CD14-positive monocyte (primary cell): ENCODE measurements around the gene AHR. TPM values are rescaled to one million over a fixed set of nuclear protein-coding genes. Genes with fewer than 3 reads are reported as not detected.
"Not testable (repeated sequence)": the region's sequence is repeated elsewhere in the genome, so short reads cannot be mapped to it uniquely, and the experiment has no call there.

ENCODE experiments used
- DNase-seq, 3 donors: peaks; one replicate each; pipeline ENCODE4 v3.0.0-alpha.2; 2011 to 2022
- H2AFZ ChIP-seq: 2 replicates; pipeline ENCODE4 v1.6.0; 2012; ENCODE audit warnings: mild to moderate bottlenecking, low read depth, low read length, inconsistent platforms; ENCODE audit not compliant: insufficient read depth, poor library complexity, severe bottlenecking
- H3K27ac ChIP-seq, 2 donors: 1 replicate in 1 of 2; 2 replicates in 1 of 2; pipeline ENCODE4 v1.5.1; 2012 to 2013; ENCODE audit warnings: low read length in 2 of 2, control low read depth in 1 of 2, inconsistent platforms in 1 of 2, low read depth in 1 of 2, mild to moderate bottlenecking in 1 of 2
- H3K27me3 ChIP-seq, 2 donors: one replicate each; pipeline versions ENCODE4 v1.6.0 to v1.6.1; 2011 to 2013; ENCODE audit warnings: low read length in 2 of 2; ENCODE audit not compliant: control insufficient read depth in 2 of 2, insufficient read depth in 2 of 2
- H3K36me3 ChIP-seq, 2 donors: replicated peaks in 1 of 2; 1 replicate in 1 of 2; 2 replicates in 1 of 2; pipeline versions ENCODE4 v1.5.1 to v1.6.1; 2012 to 2013; ENCODE audit warnings: low read length in 2 of 2, control low read depth in 1 of 2, inconsistent platforms in 1 of 2, mild to moderate bottlenecking in 1 of 2; ENCODE audit not compliant: insufficient read depth in 2 of 2, control insufficient read depth in 1 of 2
- H3K4me1 ChIP-seq, 2 donors: 1 replicate in 1 of 2; 2 replicates in 1 of 2; pipeline versions ENCODE4 v1.5.1 to v1.6.1; 2012 to 2013; ENCODE audit warnings: low read length in 2 of 2, control low read depth in 1 of 2, inconsistent platforms in 1 of 2, mild to moderate bottlenecking in 1 of 2, moderate library complexity in 1 of 2; ENCODE audit not compliant: insufficient read depth in 2 of 2, control insufficient read depth in 1 of 2
- H3K4me2 ChIP-seq: replicated peaks from 2 replicates; pipeline ENCODE3; 2012; ENCODE audit warnings: low read length, moderate library complexity, mild to moderate bottlenecking; ENCODE audit not compliant: poor library complexity, severe bottlenecking; ENCODE audit errors: extremely low read depth
- H3K4me3 ChIP-seq, 3 experiments: fragments of 200-600 bp in 1 of 3; sonication (generic) in 1 of 3; replicated peaks in 1 of 3; 1 replicate in 2 of 3; 2 replicates in 1 of 3; pipeline ENCODE4 v1.5.1; 2011 to 2013; ENCODE audit warnings: low read length in 3 of 3, mild to moderate bottlenecking in 3 of 3, control low read depth in 2 of 3, low read depth in 2 of 3, inconsistent platforms in 1 of 3, moderate library complexity in 1 of 3
- H3K79me2 ChIP-seq: 2 replicates; pipeline ENCODE4 v1.6.0; 2012; ENCODE audit warnings: mild to moderate bottlenecking, control low read depth, inconsistent platforms, low read length, moderate library complexity; ENCODE audit not compliant: insufficient read depth
- H3K9ac ChIP-seq: 2 replicates; pipeline ENCODE4 v1.6.0; 2017; ENCODE audit warnings: low read length, mild to moderate bottlenecking; ENCODE audit not compliant: insufficient read depth, poor library complexity, severe bottlenecking
- H3K9me3 ChIP-seq, 2 donors: replicated peaks in 1 of 2; 1 replicate in 1 of 2; 2 replicates in 1 of 2; pipeline versions ENCODE4 v1.5.1 to v1.6.1; 2012 to 2013; ENCODE audit warnings: low read length in 2 of 2, control low read depth in 1 of 2; ENCODE audit not compliant: control insufficient read depth in 1 of 2, insufficient read depth in 1 of 2
- H4K20me1 ChIP-seq: 2 replicates; pipeline ENCODE4 v1.6.0; 2012; ENCODE audit warnings: mild to moderate bottlenecking, low read length, control low read depth, moderate library complexity; ENCODE audit not compliant: insufficient read depth
- H3K27ac Mint-ChIP-seq, 7 donors: one replicate each; pipeline ENCODE4 v1.8.0; 2020; ENCODE audit warnings: mild to moderate bottlenecking in 7 of 7, mixed read lengths in 7 of 7, moderate library complexity in 6 of 7, inconsistent platforms in 2 of 7
- H3K27me3 Mint-ChIP-seq, 3 donors: one replicate each; pipeline ENCODE4 v1.8.0; 2021 to 2022; ENCODE audit warnings: low read depth in 3 of 3, mild to moderate bottlenecking in 3 of 3, mixed read lengths in 3 of 3, moderate library complexity in 3 of 3, inconsistent platforms in 1 of 3
- H3K36me3 Mint-ChIP-seq, 2 donors: one replicate each; pipeline ENCODE4 v1.8.0; 2020; ENCODE audit warnings: mixed read lengths in 2 of 2, inconsistent platforms in 1 of 2, mild to moderate bottlenecking in 1 of 2
- H3K4me1 Mint-ChIP-seq: one replicate; pipeline ENCODE4 v1.8.0; 2020; ENCODE audit warnings: mild to moderate bottlenecking, mixed read lengths
- H3K4me3 Mint-ChIP-seq, 2 donors: one replicate each; pipeline ENCODE4 v1.8.0; 2020; ENCODE audit warnings: mild to moderate bottlenecking in 2 of 2, mixed read lengths in 2 of 2, moderate library complexity in 1 of 2
- H3K9me3 Mint-ChIP-seq, 7 donors: one replicate each; pipeline ENCODE4 v1.8.0; 2020 to 2022; ENCODE audit warnings: mixed read lengths in 7 of 7, mild to moderate bottlenecking in 6 of 7, moderate library complexity in 6 of 7, inconsistent platforms in 2 of 7
- WGBS: methylation state at CpG from one replicate; pipeline ENCODE4 v1.1.5; 2013; ENCODE audit warnings: missing lambda C conversion rate; ENCODE audit not compliant: insufficient coverage; 5-methylcytosine and 5-hydroxymethylcytosine counted together
- intact Hi-C, 2 donors: fragments of 100-400 bp; cut with micrococcal nuclease; formaldehyde crosslinking; loops; one replicate each; pipeline versions ENCODE4 v1.15.0 to v1.15.1; 2023
- polyA plus RNA-seq, 3 donors: library from polyadenylated mRNA; depleted of rRNA in 1 of 3; unstranded in 2 of 3; stranded (reverse) in 1 of 3; fragments of 300-500 nt in 2 of 3; fragments of >200 nt in 1 of 3; fragmentation: Illumina TruSeq in 2 of 3; gene quantifications; 1 replicate in 2 of 3; 2 replicates in 1 of 3; pipeline ENCODE4 v1.2.3, GENCODE V29; 2012 to 2021
- TF ChIP-seq, protein P1 (sequence below): fragments of 200-600 bp; IDR thresholded peaks from one replicate; pipeline ENCODE4 v1.8.0; 2022; ENCODE audit warnings: antibody characterized with exemption, mild to moderate bottlenecking

The AHR gene
- polyA plus RNA-seq, 3 donors: 42.4 to 56.6 (median 54.1) TPM

DNA sequence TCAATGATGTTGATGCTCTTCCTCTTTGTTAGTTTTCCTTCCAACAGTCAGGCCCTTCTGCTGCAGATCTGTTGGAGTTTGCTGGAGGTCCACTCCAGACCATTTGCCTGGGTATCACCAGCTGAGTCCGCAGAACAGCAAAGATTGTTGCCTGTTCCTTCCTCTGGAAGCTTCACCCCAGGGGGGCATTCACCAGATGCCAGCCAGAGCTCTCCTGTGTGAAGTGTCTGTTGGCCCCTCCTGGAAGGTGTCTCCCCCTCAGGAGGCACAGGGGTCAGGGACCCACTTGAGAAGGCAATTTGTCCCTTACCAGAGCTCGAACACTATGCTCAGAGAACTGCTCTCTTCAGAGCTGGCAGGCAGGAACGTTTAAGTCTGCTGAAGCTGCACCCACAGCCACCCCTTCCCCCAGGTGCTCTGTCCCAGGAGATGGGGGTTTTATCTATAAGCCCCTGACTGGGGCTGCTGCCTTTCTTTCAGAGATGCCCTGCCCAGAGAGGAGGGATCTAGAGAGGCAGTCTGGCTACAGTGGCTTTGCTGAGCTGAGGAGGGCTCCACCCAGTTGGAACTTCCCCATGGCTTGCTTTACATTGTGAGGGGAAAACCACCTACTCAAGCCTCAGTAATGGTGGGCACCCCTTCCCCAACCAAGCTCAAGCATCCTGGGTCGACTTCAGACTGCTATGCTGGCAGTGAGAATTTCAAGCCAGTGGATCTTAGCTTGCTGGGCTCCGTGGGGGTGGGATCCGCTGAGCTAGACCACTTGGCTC lies 55.4 kb downstream of the AHR start:
- not testable (repeated sequence) for DNase-seq, H3K27me3 Mint-ChIP-seq, H2AFZ ChIP-seq, H3K27ac ChIP-seq, H3K9me3 ChIP-seq, H3K9ac ChIP-seq, H3K4me3 Mint-ChIP-seq, H3K36me3 ChIP-seq, H3K27ac Mint-ChIP-seq, H3K27me3 ChIP-seq, H3K79me2 ChIP-seq, H3K4me2 ChIP-seq, H3K4me1 Mint-ChIP-seq, H3K4me3 ChIP-seq, H4K20me1 ChIP-seq, H3K4me1 ChIP-seq
- Mint-ChIP-seq H3K36me3 (peaks cover 11 to 22% of the 10 kb centered on the region in 2 donors), H3K9me3 (peaks cover 11 to 25% (median 24%) of the 10 kb centered on the region in 7 donors)
- intact Hi-C loops: loop anchor here in 1 of 2 donors (10.0 kb wide), 1 partner anchor 51 kb away; no protein-coding TSS in a partner anchor
- WGBS: 94% methylated on average over 3 of the region's 6 CpGs

DNA sequence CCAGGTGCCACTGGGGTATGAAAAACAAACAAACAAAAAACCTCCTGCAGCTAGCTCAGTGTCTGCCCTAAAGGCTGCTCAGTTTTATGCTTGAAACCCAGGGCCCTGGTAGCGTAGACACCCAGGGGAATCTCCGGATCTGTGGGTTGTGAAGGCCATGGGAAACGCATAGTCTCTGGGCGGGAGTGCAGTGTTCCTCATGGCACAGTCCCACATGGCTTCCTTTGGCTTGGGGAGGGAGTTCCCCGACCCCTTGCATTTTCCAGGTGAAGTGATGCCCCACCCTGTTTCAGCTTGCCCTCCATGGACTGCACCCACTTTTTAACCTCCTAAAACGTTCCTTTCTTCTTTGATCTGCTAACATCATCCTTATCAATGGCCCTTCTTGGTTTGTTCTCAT lies 56.0 kb downstream of the AHR start:
- peak overlapping the region in 2 of 7 donors; percentile 18 to 27 for H3K27ac Mint-ChIP-seq
- Histone ChIP-seq H3K27ac (no peak overlapping the region), H3K27me3 (no peaks in the 10 kb centered on the region), H3K36me3 (no peaks in the 10 kb centered on the region), H4K20me1 (no peaks in the 10 kb centered on the region), H3K9me3 (peaks cover 0 to 2% of the 10 kb centered on the region in 2 donors), H3K4me3 (no peak overlapping the region), H3K4me1 (no peaks in the 10 kb centered on the region), H3K9ac (no peak overlapping the region), H3K79me2 (no peaks in the 10 kb centered on the region), H3K4me2 (no peak overlapping the region), H2AFZ (no peak overlapping the region)
- H3K4me1 Mint-ChIP-seq: peaks cover 8% of the 10 kb centered on the region
- H3K36me3 Mint-ChIP-seq: peaks cover 11 to 20% of the 10 kb centered on the region in 2 donors
- no peak overlapping the region for H3K4me3 Mint-ChIP-seq
- no peak for DNase-seq
- intact Hi-C loops: loop anchor here in 1 of 2 donors (10.0 kb wide), 1 partner anchor 50 kb away; no protein-coding TSS in a partner anchor
- TF ChIP-seq, protein P1, sequence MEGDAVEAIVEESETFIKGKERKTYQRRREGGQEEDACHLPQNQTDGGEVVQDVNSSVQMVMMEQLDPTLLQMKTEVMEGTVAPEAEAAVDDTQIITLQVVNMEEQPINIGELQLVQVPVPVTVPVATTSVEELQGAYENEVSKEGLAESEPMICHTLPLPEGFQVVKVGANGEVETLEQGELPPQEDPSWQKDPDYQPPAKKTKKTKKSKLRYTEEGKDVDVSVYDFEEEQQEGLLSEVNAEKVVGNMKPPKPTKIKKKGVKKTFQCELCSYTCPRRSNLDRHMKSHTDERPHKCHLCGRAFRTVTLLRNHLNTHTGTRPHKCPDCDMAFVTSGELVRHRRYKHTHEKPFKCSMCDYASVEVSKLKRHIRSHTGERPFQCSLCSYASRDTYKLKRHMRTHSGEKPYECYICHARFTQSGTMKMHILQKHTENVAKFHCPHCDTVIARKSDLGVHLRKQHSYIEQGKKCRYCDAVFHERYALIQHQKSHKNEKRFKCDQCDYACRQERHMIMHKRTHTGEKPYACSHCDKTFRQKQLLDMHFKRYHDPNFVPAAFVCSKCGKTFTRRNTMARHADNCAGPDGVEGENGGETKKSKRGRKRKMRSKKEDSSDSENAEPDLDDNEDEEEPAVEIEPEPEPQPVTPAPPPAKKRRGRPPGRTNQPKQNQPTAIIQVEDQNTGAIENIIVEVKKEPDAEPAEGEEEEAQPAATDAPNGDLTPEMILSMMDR: no peak
- H3K27me3 Mint-ChIP-seq: peaks cover 0 to 1% (median 0%) of the 10 kb centered on the region in 3 donors
- H3K9me3 Mint-ChIP-seq: peaks cover 11 to 25% (median 19%) of the 10 kb centered on the region in 7 donors
- WGBS: 95% methylated on average over 5 of the region's 6 CpGs
